HG03039 (cell line): Measurements from ENCODE around the gene MINAR1.

Experiments
- ATAC-seq: cut with Tn5 transposase; IDR thresholded peaks from one replicate; pipeline ENCODE4 v1.9.1; 2021; ENCODE audit warnings: mild to moderate bottlenecking, moderate library complexity; ENCODE audit not compliant: unreplicated experiment

Gene MINAR1

DNA sequence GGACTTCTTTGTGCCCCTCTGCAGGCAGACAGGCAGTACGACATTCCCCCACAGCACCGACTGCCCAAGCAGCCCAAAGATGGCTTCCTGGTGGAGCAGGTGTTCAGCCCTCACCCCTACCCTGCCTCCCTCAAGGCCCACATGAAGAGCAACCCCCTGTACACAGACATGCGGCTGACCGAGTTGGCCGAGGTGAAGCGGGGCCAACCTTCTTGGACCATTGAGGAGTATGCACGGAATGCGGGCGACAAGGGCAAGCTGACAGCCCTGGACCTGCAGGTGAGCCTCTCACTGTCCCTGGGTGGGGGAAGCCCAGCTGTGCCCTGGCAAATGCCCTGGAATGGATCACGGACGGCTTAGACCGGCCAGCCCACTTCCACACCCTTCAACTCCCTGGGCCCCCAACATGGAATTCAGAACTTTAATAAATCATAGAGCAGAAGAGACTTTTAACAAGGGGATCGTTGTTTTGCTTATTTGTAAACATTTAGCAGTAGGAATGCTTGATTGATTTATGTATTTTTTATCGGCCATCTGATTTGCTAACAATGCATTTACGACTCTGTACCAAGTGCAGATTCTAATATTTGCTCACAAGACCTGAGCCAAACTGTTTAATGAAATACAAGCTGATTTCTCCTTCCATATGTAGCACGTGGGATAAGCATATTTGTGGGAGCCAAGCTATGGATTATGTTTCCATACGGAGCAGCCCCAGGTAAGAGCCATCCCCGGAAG is 31.1 kb downstream of the MINAR1 start:
- no peak for ATAC-seq

DNA sequence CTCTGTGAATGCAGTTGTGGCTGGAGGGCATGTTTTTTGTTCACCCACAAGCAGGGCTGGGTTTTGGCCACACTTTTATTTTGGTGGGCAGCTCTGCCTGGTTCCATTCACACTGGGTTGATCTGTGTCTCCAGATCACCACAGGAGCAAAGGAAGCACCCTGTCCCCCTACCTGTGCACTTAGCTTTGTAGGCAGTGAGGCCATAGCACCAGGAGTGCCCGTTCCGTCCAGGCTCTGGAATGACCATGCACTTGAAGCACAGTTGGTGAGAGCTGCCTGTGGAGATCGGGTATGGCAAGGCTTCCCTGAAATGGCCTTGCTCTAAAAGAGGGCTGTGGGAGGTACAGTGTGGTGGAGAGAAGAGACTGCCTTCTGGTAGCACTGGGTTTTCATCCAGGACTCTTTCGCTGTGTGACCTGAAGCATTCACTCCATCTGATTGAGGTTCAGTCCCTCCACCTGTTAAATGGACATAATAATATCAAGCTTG is 31.7 kb downstream of the MINAR1 start:
- no peak for ATAC-seq

DNA sequence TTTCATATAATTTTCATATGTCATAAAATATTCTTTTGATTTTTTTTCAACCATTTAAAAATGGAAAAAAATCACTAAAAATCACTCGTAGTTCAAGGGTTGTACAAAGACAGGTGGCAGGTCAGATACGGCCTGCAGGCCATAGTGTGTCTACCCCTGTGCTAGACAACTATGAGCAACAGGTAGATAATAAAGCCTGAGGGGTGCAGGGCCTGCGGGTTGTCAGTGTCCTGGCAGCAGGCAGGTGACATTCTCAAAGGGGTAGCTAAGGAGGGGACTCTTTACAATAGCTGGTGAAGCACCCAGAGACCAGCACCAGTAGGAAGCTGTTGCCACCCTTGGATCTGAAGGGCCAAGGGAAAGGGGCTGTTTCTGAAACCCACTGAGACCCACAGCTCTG is 34.4 kb downstream of the MINAR1 start:
- no peak for ATAC-seq

DNA sequence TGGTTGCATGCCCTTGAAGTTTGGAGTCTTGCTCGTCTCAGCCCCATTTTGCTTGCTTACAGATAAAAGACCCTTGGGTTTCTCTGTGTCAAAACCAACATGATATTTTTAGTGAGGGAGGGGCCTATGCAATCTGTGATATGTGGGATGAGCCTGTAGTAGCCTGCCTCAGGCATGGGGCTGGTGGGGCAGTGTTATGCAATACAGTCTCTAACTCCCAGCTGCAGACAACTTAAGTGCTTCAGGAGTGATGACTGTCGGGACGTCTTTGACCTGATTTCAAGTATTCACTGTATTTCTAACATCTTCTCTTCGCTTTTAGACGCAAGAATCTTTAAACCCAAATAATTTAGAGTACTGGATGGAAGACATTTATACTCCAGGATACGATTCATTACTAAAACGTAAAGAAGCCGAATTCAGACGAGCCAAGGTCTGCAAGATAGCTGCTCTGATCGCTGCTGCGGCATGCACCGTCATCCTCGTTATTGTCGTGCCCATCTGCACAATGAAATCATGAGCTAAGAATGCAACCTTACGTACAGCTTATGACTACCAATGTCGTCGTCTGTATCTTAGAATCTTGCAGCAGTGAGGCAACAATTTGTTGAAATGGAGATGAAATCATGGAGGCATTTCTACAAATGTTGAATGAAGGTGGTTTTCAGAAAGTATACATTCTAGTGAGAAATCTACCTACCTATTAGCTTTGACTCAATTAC is 35.9 kb downstream of the MINAR1 start:
- no peak for ATAC-seq

DNA sequence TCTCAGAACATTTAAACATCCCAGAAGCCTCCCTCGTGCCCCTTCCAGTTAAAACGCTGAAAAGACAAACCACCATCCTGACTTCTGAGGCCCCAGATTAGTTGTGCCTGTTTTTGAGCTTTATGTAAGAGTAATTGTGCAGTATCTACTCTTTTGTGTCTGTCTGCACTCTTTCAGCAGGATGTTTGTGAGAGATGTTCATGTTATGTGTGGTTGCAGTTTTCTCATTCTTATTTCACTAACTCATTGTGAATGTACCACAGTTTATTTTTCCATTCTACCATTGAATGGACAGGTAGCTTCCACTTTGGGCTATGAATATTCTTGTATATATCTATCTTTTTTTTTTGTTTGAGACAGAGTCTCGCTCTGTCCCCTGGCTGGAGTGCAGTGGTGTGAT is 40.3 kb downstream of the MINAR1 start:
- ATAC-seq: no peak

DNA sequence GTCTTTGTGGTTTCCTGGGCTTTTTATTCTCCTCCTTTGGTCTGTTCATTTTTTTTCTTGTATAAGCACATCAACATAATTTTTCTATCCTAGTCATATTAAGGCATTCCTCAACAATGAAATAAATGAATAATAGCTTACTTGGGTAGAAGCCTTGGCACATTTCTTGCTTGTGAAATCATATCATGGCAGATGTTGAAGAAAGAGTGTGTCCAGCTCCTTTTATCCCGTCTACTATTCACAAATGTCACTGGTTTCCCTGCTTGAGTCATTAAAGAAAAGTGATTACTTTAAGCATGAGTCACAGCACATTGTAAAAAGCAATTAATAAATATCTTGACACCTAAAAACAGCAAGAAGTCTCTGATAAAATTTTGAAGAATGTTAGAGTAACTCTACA is 42.1 kb downstream of the MINAR1 start:
- ATAC-seq: no peak

DNA sequence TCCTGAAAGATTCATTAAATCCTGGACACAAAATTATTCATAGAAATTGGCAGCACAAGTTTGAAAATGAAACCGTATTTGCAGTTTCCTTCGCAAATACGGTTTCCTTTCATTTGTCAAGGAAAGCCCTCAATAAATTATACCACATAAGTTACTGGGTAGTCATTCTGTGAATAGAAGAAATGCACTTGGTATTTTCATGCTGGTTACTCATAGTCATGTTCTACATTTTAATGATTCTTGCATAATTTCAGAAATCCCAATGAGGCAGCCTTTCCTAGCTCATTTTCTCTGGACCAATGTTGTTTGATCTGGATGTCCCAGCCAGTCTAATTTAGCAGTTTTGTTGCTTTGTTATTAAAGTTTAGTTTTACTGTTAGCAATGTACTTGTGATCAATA is 43.2 kb downstream of the MINAR1 start:
- ATAC-seq: no peak

DNA sequence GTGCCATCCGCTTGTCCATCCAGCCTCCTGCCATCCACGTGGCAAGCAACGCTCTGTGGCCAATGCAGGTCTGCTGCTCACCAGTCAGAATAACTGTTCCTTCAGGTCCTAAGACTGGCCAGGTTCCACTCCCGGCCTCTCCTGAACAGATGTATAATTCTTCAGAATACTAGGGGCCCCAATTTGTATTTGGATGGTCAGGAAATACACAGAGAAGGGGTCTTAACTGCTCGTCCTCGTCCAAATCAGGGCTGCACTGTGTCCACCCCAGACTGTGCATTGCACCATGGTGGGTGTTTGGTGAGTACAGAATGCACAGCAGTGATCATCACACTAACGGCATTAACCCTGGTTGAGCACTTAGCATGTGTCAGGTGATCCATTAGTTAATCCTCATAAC is 46.0 kb downstream of the MINAR1 start:
- no peak for ATAC-seq

DNA sequence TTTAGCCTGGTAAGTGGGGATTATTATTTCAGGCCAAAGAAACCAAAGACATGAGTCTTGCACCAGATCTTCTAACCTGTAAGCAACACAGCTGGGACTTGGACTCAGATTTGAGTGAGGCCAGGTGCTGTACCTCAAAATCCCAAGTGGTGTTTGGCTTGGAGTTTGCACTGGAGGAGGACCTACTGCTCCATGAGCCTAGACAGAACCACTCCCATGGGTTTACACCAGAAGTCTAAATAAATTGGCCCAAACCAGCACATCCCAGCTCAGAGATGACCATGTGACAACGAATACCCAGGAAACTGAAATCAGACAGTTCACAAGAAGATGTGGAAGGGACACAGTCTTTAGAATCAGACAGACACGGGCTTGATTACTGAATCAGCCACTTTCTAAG is 47.5 kb downstream of the MINAR1 start:
- ATAC-seq: no peak

DNA sequence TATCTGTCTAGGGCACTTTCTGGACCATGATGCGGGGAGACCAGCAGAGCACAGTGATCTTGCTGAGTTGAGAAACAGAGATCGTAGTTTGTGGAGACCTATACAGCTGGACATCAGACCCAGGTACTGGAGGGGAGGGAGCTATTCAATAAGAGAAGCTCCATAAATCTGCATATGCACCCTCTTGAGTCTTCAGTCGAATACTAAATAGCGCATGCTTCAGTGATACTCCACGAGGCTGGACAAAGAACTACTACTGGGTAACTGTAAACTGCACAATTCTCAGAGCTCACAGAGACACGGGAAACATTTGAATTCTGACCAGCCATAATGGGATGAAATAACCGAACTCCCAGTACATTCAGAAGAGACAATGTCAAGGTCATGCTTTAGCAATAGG is 49.7 kb downstream of the MINAR1 start:
- ATAC-seq: no peak
